ENCODE results near the gene AKAP12.

GRCh38 chr6:151279891-151280290 lies 40.1 kb downstream of the AKAP12 start:
- no peak for TF ChIP-seq CTCF (IDR thresholded peaks at IDR 0.05; ENCODE audit: low read length)
- TF ChIP-seq EZH2 (IDR thresholded peaks at IDR 0.05; ENCODE audit: borderline replicate concordance, low read length): no peak

Data from OCI-LY1 (cell line).